ENCODE data around the gene SKIC8. TPM values are rescaled to one million over a fixed set of nuclear protein-coding genes. Genes with fewer than 3 reads are reported as not detected.

Gene SKIC8
- total RNA-seq, 4 donors from 2014 or later = 55.2 to 62.2 (median 59.4) TPM

DNA sequence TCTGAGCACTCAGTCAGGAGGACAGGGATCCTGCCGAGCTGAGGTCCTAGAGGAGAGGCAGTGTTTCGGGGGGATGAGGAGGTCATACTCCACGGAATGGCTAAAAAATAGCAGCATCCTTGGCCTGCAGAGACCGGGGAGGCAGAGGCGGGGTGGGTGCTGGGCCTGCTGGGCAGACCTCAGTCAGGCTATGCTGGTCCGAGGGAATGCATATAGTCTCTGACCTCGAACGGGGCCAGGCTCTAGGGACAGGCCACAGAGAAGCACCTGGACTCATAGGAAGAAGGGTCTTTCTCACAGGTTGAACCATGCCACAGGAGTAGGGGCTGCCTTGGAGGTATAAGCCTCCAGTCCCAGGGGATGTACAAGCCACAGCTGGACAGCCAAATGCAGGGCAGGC, 14.0 kb upstream of the SKIC8 start:
- peak in 1 of 2 donors; percentile 60 for DNase-seq (ENCODE audit: low spot score in 2 of 2)
- TF ChIP-seq CTCF (IDR thresholded peaks at IDR 0.05) (no peak), POLR2A (IDR thresholded peaks at IDR 0.05) (no peak)
- intact Hi-C loops (cut with DNase I; ENCODE audit: low total_unique reads) = no loop called here
- no peak overlapping the region for H3K4me3 ChIP-seq (ENCODE audit: low read depth, poor library complexity, severe bottlenecking)
- 73 to 82% methylated on average over 8 of the region's 8 CpGs for WGBS, 2 donors

GRCh38 chr15:78312957-78313356, 13.5 kb upstream of the SKIC8 start:
- H3K4me3 ChIP-seq (ENCODE audit: low read depth, poor library complexity, severe bottlenecking) = no peak overlapping the region
- no peak for TF ChIP-seq CTCF (IDR thresholded peaks at IDR 0.05)
- no peak for TF ChIP-seq POLR2A (IDR thresholded peaks at IDR 0.05)
- intact Hi-C loops (cut with DNase I; ENCODE audit: low total_unique reads) = no loop called here
- DNase-seq (ENCODE audit: low spot score in 2 of 2) = peak in 1 of 2 donors; percentile 70
- 89 to 92% methylated on average over 5 of the region's 5 CpGs for WGBS, 2 donors

- intact Hi-C loops (cut with DNase I; ENCODE audit: low total_unique reads) = no loop called here
- 85 to 88% methylated on average over 4 of the region's 4 CpGs for WGBS, 2 donors
- H3K4me3 ChIP-seq (ENCODE audit: low read depth, poor library complexity, severe bottlenecking) = no peak overlapping the region
- peak in 1 of 2 donors; percentile 39 for DNase-seq (ENCODE audit: low spot score in 2 of 2)
- no peak for TF ChIP-seq CTCF (IDR thresholded peaks at IDR 0.05)
- TF ChIP-seq POLR2A (IDR thresholded peaks at IDR 0.05) = no peak
Observed at GRCh38 chr15:78312536-78312935, 13.1 kb upstream of the SKIC8 start.

GRCh38 chr15:78311292-78311691, 11.9 kb upstream of the SKIC8 start:
- intact Hi-C loops (cut with DNase I; ENCODE audit: low total_unique reads) = no loop called here
- TF ChIP-seq POLR2A (IDR thresholded peaks at IDR 0.05) (no peak), CTCF (IDR thresholded peaks at IDR 0.05) (no peak)
- WGBS, 2 donors = 46 to 53% methylated on average over 3 of the region's 3 CpGs
- no peak overlapping the region for H3K4me3 ChIP-seq (ENCODE audit: low read depth, poor library complexity, severe bottlenecking)
- peak in 1 of 2 donors; percentile 29 for DNase-seq (ENCODE audit: low spot score in 2 of 2)

GRCh38 chr15:78308422-78309032, 9.1 kb upstream of the SKIC8 start:
- H3K4me3 ChIP-seq (ENCODE audit: low read depth, poor library complexity, severe bottlenecking) = no peak overlapping the region
- TF ChIP-seq POLR2A (IDR thresholded peaks at IDR 0.05) = no peak
- peak in 1 of 3 donors; percentile 55 for TF ChIP-seq CTCF (IDR thresholded peaks at IDR 0.05)
- intact Hi-C loops (cut with DNase I; ENCODE audit: low total_unique reads) = loop anchor here (5.0 kb wide), 1 partner anchor 114 kb away; no protein-coding TSS in a partner anchor
- DNase-seq (ENCODE audit: low spot score in 2 of 2) = peak; percentile 41 to 87
- 17 to 22% methylated on average over 9 of the region's 9 CpGs for WGBS, 2 donors

GRCh38 chr15:78307976-78308375, 8.6 kb upstream of the SKIC8 start:
- TF ChIP-seq CTCF (IDR thresholded peaks at IDR 0.05) (no peak), POLR2A (IDR thresholded peaks at IDR 0.05) (no peak)
- intact Hi-C loops (cut with DNase I; ENCODE audit: low total_unique reads) = loop anchor here (5.0 kb wide), 1 partner anchor 114 kb away; no protein-coding TSS in a partner anchor
- WGBS, 2 donors = 49 to 54% methylated on average over 6 of the region's 6 CpGs
- no peak overlapping the region for H3K4me3 ChIP-seq (ENCODE audit: low read depth, poor library complexity, severe bottlenecking)
- peak in 1 of 2 donors; percentile 20 for DNase-seq (ENCODE audit: low spot score in 2 of 2)
